Erythroblast (primary cell): Measurements from ENCODE around the gene URB2.

Experiments
- GATA1 ChIP-seq: IDR thresholded peaks from 2 replicates; pipeline ENCODE4 v1.6.1; 2011; ENCODE audit warnings: low read depth, mild to moderate bottlenecking, control low read depth, low read length, moderate library complexity
- POLR2A ChIP-seq: IDR thresholded peaks from 2 replicates; pipeline ENCODE4 v1.6.1; 2011; ENCODE audit warnings: mild to moderate bottlenecking, low read length

DNA sequence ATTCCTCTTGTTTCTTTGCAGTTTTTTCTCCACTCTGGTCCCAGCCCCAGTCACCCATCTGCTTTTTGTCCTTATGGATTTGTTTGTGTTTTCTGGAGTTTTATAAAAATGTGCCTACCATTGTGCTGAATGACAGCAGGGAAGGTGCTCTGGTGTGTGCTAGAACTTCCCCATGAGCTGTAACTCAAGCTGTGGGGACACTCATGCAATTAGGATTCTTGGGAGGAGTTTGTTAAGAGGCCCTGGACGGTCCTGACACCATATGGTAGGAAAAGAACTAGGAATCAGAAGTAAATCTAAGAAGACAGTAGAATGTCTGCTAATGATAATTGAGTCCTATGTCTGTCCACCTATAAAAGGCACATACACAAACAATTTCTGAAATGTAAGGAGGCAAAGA lies 27.4 kb downstream of the URB2 start:
- TF ChIP-seq POLR2A (no peak), GATA1 (no peak)
